WTC11 (cell line): Measurements from ENCODE around the gene NXN. TPM values are rescaled to one million over a fixed set of nuclear protein-coding genes. Genes with fewer than 3 reads are reported as not detected.
A peak's percentile ranks its signal among the peaks of the same experiment; 100 is the strongest.

Experiments
- ATAC-seq: fragments of 200-7000 bp; cut with Tn5 transposase; 2 replicates; pipeline ENCODE4 v1.10.0; 2021; ENCODE audit warnings: mild to moderate bottlenecking, moderate library complexity
- CTCF ChIA-PET: fragments of 300-600 bp; sonication (Branson Sonifier 250); formaldehyde crosslinking; loops from one replicate; lab custom pipeline; 2021; ENCODE audit warnings: antibody characterized with exemption; lab: Charles Lee
- POLR2A ChIA-PET: fragments of 350-600 bp; sonication (Branson Sonifier 250); formaldehyde crosslinking; loops from one replicate; lab custom pipeline; 2021; ENCODE audit warnings: antibody characterized with exemption; lab: Charles Lee
- DNase-seq: peaks from one replicate; pipeline ENCODE4 v3.0.0; 2021; ENCODE audit warnings: low spot score
- H3K27ac Mint-ChIP-seq: 2 replicates; pipeline ENCODE4 v1.8.0; 2021; ENCODE audit warnings: mixed read lengths
- H3K27me3 Mint-ChIP-seq: 2 replicates; pipeline ENCODE4 v1.8.0; 2021; ENCODE audit warnings: low read depth, mild to moderate bottlenecking, moderate library complexity, mixed read lengths
- H3K36me3 Mint-ChIP-seq: 2 replicates; pipeline ENCODE4 v1.8.0; 2021; ENCODE audit warnings: mixed read lengths
- H3K4me1 Mint-ChIP-seq: 2 replicates; pipeline ENCODE4 v1.8.0; 2022; ENCODE audit warnings: mixed read lengths
- H3K4me3 Mint-ChIP-seq: 2 replicates; pipeline ENCODE4 v1.8.0; 2021; ENCODE audit warnings: mild to moderate bottlenecking, moderate library complexity, mixed read lengths
- H3K9me3 Mint-ChIP-seq: 2 replicates; pipeline ENCODE4 v1.8.0; 2021; ENCODE audit warnings: mixed read lengths
- CBFB ChIP-seq: sonication (generic); formaldehyde crosslinking; IDR thresholded peaks from 2 replicates; pipeline ENCODE4 v1.8.1; 2022; ENCODE audit warnings: mild to moderate bottlenecking, low read depth, missing genetic modification reagents
- GABPB1 ChIP-seq: sonication (generic); formaldehyde crosslinking; IDR thresholded peaks from 2 replicates; pipeline ENCODE4 v1.8.1; 2023; ENCODE audit warnings: mild to moderate bottlenecking, missing genetic modification reagents
- HMGA2 ChIP-seq: fragments of 250-450 bp; sonication (Bioruptor Pico); IDR thresholded peaks from 2 replicates; pipeline ENCODE4 v1.4.0; 2021; ENCODE audit warnings: mild to moderate bottlenecking, moderate library complexity
- JAZF1 ChIP-seq: fragments of 250-450 bp; sonication (Bioruptor Pico); IDR thresholded peaks from 2 replicates; pipeline ENCODE4 v1.9.0; 2021; ENCODE audit warnings: moderate library complexity, mild to moderate bottlenecking, inconsistent platforms
- NFATC4 ChIP-seq: fragments of 250-450 bp; sonication (Bioruptor Pico); IDR thresholded peaks from 2 replicates; pipeline ENCODE4 v1.9.0; 2021; ENCODE audit warnings: mild to moderate bottlenecking
- PRRX2 ChIP-seq: fragments of 250-450 bp; sonication (Bioruptor Pico); IDR thresholded peaks from 2 replicates; pipeline ENCODE4 v1.8.0; 2021; ENCODE audit warnings: mild to moderate bottlenecking
- RELA ChIP-seq: sonication (generic); formaldehyde crosslinking; IDR thresholded peaks from 2 replicates; pipeline ENCODE4 v1.8.1; 2022; ENCODE audit warnings: missing genetic modification reagents, mild to moderate bottlenecking, borderline replicate concordance
- RORB ChIP-seq: fragments of 250-450 bp; sonication (Bioruptor Pico); IDR thresholded peaks from 2 replicates; pipeline ENCODE4 v1.9.0; 2021; ENCODE audit warnings: mild to moderate bottlenecking
- SP1 ChIP-seq: sonication (generic); formaldehyde crosslinking; conservative IDR thresholded peaks from 2 replicates; pipeline ENCODE4 v1.8.1; 2022; ENCODE audit warnings: missing genetic modification reagents
- TEAD1 ChIP-seq: sonication (generic); formaldehyde crosslinking; IDR thresholded peaks from 2 replicates; pipeline ENCODE4 v1.8.0; 2022; ENCODE audit warnings: mild to moderate bottlenecking, missing genetic modification reagents
- ZNF121 ChIP-seq: sonication (generic); formaldehyde crosslinking; IDR thresholded peaks from 2 replicates; pipeline ENCODE4 v1.8.0; 2023; ENCODE audit warnings: missing genetic modification reagents
- ZNF138 ChIP-seq: sonication (generic); formaldehyde crosslinking; conservative IDR thresholded peaks from 2 replicates; pipeline ENCODE4 v1.8.1; 2022; ENCODE audit warnings: mild to moderate bottlenecking, moderate library complexity, missing genetic modification reagents
- ZNF232 ChIP-seq: sonication (generic); formaldehyde crosslinking; IDR thresholded peaks from 2 replicates; pipeline ENCODE4 v1.8.0; 2022; ENCODE audit warnings: mild to moderate bottlenecking, missing genetic modification reagents
- ZNF263 ChIP-seq: sonication (generic); formaldehyde crosslinking; IDR thresholded peaks from 2 replicates; pipeline ENCODE4 v1.8.1; 2022; ENCODE audit warnings: low read depth, mild to moderate bottlenecking, moderate library complexity, missing genetic modification reagents
- total RNA-seq: library from RNA; stranded (reverse); gene quantifications from 3 replicates; pipeline ENCODE4 v1.2.3, GENCODE V29; 2021
- TF ChIP-seq, protein P1 (sequence below): sonication (generic); formaldehyde crosslinking; IDR thresholded peaks from 2 replicates; pipeline ENCODE4 v1.8.0; 2022; ENCODE audit warnings: missing genetic modification reagents
- TF ChIP-seq, protein P2 (sequence below): fragments of 250-450 bp; sonication (Bioruptor Pico); conservative IDR thresholded peaks from 2 replicates; pipeline ENCODE4 v1.9.0; 2021; ENCODE audit warnings: mild to moderate bottlenecking
- TF ChIP-seq, protein P3 (sequence below): sonication (generic); formaldehyde crosslinking; IDR thresholded peaks from 2 replicates; pipeline ENCODE4 v1.8.1; 2023; ENCODE audit warnings: mild to moderate bottlenecking, missing genetic modification reagents, moderate library complexity
- TF ChIP-seq, protein P4 (sequence below): sonication (generic); formaldehyde crosslinking; conservative IDR thresholded peaks from 2 replicates; pipeline ENCODE4 v1.8.1; 2022; ENCODE audit warnings: mild to moderate bottlenecking, missing genetic modification reagents

The NXN gene
- total RNA-seq, 1 experiment from 2014 or later: 96.8 TPM

DNA sequence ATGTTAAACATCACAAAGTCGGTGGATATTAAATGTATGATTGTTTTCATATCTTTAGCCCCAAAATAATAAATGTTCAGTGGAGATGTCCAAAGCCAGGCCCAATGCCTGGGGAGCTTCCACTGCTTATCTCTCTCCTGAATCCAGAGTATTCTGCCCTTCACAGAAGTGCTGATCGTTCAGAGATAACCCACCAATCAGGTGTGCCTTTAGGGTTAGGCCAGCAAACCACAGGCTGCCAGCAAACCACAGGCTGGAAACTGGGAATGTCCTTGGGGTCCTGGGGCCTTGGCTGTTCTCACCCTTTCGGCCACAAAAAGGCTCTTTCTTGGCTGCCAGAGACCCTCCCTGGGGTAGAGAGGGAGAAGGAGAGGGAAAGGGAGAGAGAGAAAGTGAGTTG is 33.9 kb downstream of the NXN start (continued):
- TF ChIP-seq, protein P1, sequence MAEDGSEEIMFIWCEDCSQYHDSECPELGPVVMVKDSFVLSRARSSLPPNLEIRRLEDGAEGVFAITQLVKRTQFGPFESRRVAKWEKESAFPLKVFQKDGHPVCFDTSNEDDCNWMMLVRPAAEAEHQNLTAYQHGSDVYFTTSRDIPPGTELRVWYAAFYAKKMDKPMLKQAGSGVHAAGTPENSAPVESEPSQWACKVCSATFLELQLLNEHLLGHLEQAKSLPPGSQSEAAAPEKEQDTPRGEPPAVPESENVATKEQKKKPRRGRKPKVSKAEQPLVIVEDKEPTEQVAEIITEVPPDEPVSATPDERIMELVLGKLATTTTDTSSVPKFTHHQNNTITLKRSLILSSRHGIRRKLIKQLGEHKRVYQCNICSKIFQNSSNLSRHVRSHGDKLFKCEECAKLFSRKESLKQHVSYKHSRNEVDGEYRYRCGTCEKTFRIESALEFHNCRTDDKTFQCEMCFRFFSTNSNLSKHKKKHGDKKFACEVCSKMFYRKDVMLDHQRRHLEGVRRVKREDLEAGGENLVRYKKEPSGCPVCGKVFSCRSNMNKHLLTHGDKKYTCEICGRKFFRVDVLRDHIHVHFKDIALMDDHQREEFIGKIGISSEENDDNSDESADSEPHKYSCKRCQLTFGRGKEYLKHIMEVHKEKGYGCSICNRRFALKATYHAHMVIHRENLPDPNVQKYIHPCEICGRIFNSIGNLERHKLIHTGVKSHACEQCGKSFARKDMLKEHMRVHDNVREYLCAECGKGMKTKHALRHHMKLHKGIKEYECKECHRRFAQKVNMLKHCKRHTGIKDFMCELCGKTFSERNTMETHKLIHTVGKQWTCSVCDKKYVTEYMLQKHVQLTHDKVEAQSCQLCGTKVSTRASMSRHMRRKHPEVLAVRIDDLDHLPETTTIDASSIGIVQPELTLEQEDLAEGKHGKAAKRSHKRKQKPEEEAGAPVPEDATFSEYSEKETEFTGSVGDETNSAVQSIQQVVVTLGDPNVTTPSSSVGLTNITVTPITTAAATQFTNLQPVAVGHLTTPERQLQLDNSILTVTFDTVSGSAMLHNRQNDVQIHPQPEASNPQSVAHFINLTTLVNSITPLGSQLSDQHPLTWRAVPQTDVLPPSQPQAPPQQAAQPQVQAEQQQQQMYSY (CRISPR knock-in tag): no peak

DNA sequence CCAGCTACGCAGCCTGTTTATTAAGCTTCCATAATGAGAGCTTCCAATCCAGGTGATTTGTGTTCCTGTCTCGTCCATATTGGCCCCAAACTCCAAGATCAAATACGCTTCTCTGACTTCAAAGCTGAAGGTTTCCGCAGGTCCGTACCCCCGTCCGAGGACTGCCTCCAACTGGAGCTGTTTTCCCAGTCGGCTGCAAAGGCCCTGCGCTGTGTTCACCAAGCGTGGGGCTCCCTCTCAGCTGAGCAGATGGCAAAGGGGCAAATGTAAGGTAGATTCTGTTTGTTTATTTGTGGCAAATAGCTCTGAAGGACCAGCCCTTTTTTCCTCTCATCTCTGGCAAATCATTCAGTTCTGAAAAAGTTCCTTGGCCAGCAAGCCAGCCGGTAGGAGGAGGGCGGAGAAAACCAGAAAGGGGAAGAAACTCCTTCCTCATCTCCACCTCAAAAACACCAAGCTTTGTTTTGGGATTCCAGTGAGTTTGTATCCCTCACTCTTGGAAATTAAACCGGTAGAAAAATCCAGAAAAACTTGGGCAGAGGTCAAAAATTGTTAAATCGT is 35.2 kb downstream of the NXN start:
- POLR2A ChIA-PET: interaction anchor here (0.6 to 1.3 kb wide), 2 partner anchors 29 to 36 kb away, joined by 3 to 4 read pairs; no protein-coding TSS in a partner anchor
- CTCF ChIA-PET: interaction anchor here (0.7 to 1.6 kb wide), 6 partner anchors 15 to 149 kb away, joined by 3 to 7 read pairs (median 4); partner anchors contain the start of gene TIMM22

DNA sequence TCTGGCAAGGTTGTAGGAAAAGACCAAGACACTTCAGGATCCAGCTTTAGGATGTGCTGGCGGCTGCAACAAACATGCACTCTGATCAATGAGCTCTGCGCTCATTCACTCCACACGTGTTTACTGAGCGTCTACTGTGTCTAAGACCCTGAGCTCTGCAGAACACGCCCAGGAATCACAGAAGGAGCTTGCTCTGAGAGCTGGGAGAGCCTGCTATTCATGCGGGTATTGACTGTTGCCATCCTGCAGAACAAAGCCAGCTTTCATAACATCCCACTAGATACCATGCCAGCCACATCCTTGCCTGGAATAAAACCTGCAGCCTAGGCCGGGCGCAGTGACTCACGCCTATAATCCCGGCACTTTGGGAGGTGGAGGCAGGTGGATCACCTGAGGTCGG is 44.1 kb downstream of the NXN start:
- DNase-seq (no peak), ATAC-seq (no peak)
- Mint-ChIP-seq H3K36me3 (peaks cover under 1% of the 10 kb centered on the region), H3K27ac (peak overlapping the region; percentile 88; the same call in 1 of the 2 replicates), H3K4me3 (no peak overlapping the region), H3K27me3 (no peaks in the 10 kb centered on the region), H3K4me1 (peaks cover 48% of the 10 kb centered on the region), H3K9me3 (no peaks in the 10 kb centered on the region)
- TF ChIP-seq JAZF1 (no peak), SP1 (CRISPR knock-in tag) (no peak), TEAD1 (CRISPR knock-in tag) (no peak), HMGA2 (CRISPR knock-in tag) (no peak), GABPB1 (CRISPR knock-in tag) (0 out of 2 replicates have a peak, but pooled peaks have one; percentile 18)
- POLR2A ChIA-PET: interaction anchor here (0.6 to 1.3 kb wide), 3 partner anchors 44 to 160 kb away, joined by 4 to 5 read pairs (median 4); partner anchors contain the start of gene NXN
- CTCF ChIA-PET: interaction anchor here (0.7 to 1.3 kb wide), 2 partner anchors 56 to 121 kb away, joined by 3 to 7 read pairs; no protein-coding TSS in a partner anchor

More for the DNA sequence above, 35.2 kb downstream of the NXN start:
- Mint-ChIP-seq H3K4me1 (peaks cover 29% of the 10 kb centered on the region), H3K4me3 (no peak overlapping the region), H3K9me3 (no peaks in the 10 kb centered on the region)
- no peak for ATAC-seq
- no peak for TF ChIP-seq RORB (CRISPR knock-in tag)
- no peak for TF ChIP-seq HMGA2 (CRISPR knock-in tag)
- TF ChIP-seq NFATC4: no peak
- TF ChIP-seq PRRX2: no peak
- TF ChIP-seq, protein P2, sequence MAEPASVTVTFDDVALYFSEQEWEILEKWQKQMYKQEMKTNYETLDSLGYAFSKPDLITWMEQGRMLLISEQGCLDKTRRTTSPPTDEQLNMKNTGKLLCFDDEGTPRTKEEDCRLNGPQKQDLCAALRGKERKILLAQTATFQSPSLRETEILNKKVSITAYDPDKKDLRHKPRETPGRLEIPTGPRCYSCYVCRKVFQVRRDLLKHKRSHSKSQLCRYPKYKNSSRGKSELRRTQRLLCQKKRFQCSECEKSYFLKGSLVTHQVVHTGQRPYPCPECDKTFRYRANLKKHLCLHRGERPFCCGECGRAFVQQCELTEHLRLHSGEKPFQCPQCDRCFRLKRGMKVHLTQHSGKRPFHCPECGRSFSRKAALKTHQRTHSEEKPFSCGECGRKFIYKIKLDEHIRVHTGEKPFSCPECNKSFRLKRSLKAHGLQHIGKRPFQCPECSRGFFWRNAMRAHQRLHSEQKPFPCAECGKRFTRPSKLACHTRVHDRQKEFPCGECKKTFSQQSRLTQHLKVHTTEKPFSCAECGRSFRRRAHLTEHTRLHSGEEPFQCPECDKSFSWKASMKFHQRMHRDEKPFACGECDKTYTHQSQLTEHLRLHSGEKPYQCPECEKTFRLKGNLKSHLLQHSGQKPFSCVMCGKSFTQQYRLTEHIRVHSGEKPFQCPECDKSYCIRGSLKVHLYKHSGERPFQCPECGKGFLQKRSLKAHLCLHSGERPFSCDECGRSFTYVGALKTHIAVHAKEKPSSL (CRISPR knock-in tag): no peak
- TF ChIP-seq, protein P3, sequence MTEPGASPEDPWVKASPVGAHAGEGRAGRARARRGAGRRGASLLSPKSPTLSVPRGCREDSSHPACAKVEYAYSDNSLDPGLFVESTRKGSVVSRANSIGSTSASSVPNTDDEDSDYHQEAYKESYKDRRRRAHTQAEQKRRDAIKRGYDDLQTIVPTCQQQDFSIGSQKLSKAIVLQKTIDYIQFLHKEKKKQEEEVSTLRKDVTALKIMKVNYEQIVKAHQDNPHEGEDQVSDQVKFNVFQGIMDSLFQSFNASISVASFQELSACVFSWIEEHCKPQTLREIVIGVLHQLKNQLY (CRISPR knock-in tag): no peak
- TF ChIP-seq, protein P4, sequence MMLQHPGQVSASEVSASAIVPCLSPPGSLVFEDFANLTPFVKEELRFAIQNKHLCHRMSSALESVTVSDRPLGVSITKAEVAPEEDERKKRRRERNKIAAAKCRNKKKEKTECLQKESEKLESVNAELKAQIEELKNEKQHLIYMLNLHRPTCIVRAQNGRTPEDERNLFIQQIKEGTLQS: no peak
- TF ChIP-seq ZNF121 (CRISPR knock-in tag): no peak
- TF ChIP-seq CBFB (CRISPR knock-in tag): no peak
- no peak for TF ChIP-seq RELA (CRISPR knock-in tag)
- TF ChIP-seq ZNF232 (CRISPR knock-in tag): no peak
- no peak for TF ChIP-seq ZNF138 (CRISPR knock-in tag)
- TF ChIP-seq ZNF263 (CRISPR knock-in tag): no peak
- TF ChIP-seq, all 79 proteins: peak for 0
- Mint-ChIP-seq H3K27ac (peak overlapping the region; percentile 91), H3K27me3 (no peaks in the 10 kb centered on the region), H3K36me3 (peaks cover 8% of the 10 kb centered on the region)
- no peak for DNase-seq
